ENCODE results near the gene RSRC1.
"Not testable (repeated sequence)": the region's sequence is repeated elsewhere in the genome, so short reads cannot be mapped to it uniquely, and the experiment has no call there.

RSRC1 gene

DNA sequence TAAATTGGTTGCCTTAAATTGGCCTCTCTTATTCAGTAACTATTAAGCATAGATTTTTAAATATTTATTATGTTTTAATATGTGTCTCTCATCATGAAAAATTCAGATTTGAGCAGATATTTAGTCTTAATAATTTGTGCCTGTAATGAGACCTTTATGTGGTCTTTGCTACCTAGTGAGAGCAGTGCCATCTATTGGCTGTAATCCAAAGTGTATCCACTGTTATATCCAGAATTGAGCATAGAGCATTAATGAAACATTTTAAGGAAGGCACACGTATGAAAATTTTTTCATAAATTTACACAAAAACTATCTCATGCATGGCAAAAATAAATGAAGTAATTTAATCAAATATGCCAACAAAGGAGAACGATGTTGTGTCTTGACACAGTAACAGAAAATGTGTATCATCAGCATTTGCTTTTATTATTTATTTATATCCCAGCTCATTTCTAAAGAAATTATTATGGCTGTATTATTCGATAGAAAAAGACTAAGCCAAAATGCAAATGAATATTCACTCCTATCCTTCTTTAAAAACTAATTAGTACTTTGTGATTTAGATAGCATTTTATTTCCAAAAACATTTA lies 203.5 kb downstream of the RSRC1 start:
- FAIRE-seq (peak; percentile 72), DNase-seq (ENCODE audit: low spot score) (peak; percentile 39)

- DNase-seq (ENCODE audit: low spot score) (no peak), FAIRE-seq (no peak)
Measured at GRCh38 chr3:158314426-158315357, 204.8 kb downstream of the RSRC1 start.

DNA sequence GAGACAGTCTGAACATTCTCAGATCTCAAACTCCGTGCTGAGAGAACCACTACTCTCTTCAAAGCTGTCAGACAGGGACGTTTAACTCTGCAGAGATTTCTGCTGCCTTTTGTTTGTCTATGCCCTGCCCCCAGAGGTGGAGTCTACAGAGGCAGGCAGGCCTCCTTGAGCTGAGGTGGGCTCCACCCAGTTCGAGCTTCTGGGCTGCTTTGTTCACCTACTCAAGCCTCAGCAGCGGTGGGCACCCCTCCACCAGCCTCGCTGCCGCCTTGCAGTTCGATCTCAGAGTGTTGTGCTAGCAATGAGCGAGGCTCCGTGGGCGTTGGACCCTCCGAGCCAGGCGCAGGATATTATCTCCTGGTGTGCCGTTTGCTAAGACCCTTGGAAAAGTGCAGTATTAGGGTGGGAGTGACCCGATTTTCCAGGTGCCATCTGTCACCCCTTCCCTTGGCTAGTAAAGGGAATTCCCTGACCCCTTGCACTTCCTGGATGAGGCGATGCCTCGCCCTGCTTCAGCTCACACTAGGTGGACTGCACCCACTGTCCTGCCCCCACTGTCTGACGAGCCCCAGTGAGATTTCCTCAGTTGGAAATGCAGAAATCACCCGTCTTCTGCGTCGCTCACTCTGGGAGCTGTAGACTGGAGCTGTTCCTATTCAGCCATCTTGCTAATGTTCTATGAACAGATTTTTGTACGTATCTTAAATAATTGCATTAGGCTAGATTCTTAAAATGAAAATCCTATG lies 220.0 kb downstream of the RSRC1 start:
- not testable (repeated sequence) for FAIRE-seq; DNase-seq (ENCODE audit: low spot score)

DNA sequence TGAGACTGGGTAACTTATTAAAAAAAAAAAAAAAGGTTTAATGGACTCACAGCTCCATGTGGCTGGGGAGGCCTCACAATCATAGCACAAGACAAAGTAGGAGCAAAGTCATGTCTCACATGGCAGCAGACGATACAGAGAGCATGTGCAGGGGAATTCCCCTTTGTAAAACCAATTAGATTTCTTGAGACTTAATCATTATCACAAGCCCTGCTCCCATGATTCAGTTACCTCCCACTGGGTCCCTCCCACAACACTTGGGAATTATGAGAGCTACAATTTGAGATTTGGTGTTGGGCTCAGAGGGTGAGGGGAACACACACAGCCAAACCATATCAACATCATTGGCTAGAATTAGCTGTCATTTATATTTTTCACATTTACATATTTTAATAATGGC lies 221.0 kb downstream of the RSRC1 start:
- DNase-seq (ENCODE audit: low spot score) (peak; percentile 40), FAIRE-seq (no peak)

- DNase-seq (ENCODE audit: low spot score) (no peak), FAIRE-seq (no peak)
Measured at GRCh38 chr3:158333736-158334135, 223.8 kb downstream of the RSRC1 start.

DNA sequence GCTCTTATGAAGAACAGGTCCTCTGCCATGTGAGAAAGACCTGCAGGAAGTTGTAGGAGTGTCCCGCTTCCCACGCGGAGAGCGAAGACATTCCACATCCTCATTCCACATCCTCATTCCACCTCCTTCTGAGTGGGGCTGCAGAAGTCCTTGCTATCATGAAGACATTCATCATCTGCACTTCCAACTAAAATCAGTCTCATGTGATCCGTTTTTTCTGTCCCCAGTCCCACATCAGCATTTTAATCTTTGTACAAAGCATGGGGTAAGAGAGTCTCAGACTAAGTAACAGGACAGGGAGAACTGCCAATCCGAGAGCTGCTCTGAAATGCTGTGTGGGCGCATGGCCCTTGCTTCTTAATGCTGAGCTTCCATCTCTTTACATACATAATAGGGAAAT lies 227.2 kb downstream of the RSRC1 start:
- FAIRE-seq: no peak
- DNase-seq (ENCODE audit: low spot score): no peak

- FAIRE-seq (no peak), DNase-seq (ENCODE audit: low spot score) (no peak)
Measured at GRCh38 chr3:158339638-158340037, 229.7 kb downstream of the RSRC1 start.

GRCh38 chr3:158340951-158341350 lies 231.1 kb downstream of the RSRC1 start:
- not testable (repeated sequence) for DNase-seq (ENCODE audit: low spot score); FAIRE-seq

- FAIRE-seq (peak; percentile 10), DNase-seq (ENCODE audit: low spot score) (no peak)
Measured at GRCh38 chr3:158347966-158348365, 238.1 kb downstream of the RSRC1 start.

DNA sequence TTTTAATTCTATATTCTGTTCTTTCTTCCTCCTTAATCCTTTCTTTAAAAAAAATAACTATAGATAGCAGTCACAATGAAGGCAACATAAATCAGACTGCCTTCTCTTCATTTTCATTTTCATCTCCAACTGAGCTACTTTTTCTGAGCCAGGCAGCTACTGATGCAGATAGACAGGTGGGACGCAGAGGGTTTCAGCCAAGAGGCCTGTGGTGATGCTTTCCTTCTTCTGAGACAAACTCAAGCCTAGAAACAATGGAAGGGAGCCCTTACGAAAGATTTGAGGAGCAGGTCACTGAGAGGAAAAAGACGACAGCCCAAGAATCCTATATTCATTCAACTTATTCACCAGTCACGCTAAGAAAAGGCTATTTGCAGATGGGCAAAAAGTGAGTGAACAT lies 241.1 kb downstream of the RSRC1 start:
- DNase-seq (ENCODE audit: low spot score) (no peak), FAIRE-seq (no peak)

- no peak for FAIRE-seq
- DNase-seq (ENCODE audit: low spot score): no peak
Measured at GRCh38 chr3:158352551-158352950, 242.7 kb downstream of the RSRC1 start.

DNA sequence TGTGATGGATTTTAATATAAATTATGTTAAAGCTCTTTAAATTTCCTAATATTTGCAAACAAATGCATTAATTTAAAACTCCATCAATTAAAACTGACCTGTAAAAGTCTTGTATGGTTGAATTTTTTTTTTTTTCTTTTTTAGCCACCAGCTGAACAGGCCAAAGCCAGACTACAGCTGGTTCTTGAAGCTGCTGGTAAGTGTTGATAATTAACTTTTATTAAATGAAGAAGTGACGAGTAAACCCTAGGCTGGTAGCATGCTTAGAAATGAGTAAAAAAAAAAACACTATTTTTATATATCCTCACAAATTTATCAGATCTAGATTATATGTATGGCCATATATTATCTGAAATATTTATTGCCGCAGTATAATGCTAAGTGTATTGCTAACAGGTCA lies 244.8 kb downstream of the RSRC1 start:
- DNase-seq (ENCODE audit: low spot score): no peak
- no peak for FAIRE-seq

- no peak for DNase-seq (ENCODE audit: low spot score)
- FAIRE-seq: peak; percentile 20
Measured at GRCh38 chr3:158355623-158356588, 246.0 kb downstream of the RSRC1 start.

GRCh38 chr3:158359339-158359738 lies 249.4 kb downstream of the RSRC1 start:
- no peak for FAIRE-seq
- no peak for DNase-seq (ENCODE audit: low spot score)

- DNase-seq (ENCODE audit: low spot score) (no peak), FAIRE-seq (no peak)
Measured at GRCh38 chr3:158360756-158361448, 251.0 kb downstream of the RSRC1 start.

DNA sequence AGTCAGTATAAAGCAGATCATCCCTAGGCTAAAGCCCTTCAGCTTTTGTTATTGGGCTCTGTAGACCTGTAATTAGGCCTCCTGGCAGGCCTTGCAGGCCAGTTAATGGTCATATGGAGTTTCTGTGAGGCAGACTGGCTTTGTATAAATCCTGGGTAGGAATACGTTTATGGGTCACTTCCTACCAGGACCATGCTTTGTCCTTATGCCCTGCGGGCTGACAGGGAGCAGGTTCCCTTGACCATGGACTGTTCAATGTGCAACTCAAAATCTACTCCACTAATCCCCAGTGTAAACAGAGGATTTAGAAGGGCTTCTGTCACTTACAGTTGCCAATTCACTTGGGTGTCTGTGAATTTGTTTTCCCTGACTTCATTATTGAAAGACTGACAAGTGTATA lies 258.4 kb downstream of the RSRC1 start:
- DNase-seq (ENCODE audit: low spot score) (no peak), FAIRE-seq (no peak)

GRCh38 chr3:158369279-158369678 lies 259.4 kb downstream of the RSRC1 start:
- DNase-seq (ENCODE audit: low spot score) (no peak), FAIRE-seq (no peak)

DNA sequence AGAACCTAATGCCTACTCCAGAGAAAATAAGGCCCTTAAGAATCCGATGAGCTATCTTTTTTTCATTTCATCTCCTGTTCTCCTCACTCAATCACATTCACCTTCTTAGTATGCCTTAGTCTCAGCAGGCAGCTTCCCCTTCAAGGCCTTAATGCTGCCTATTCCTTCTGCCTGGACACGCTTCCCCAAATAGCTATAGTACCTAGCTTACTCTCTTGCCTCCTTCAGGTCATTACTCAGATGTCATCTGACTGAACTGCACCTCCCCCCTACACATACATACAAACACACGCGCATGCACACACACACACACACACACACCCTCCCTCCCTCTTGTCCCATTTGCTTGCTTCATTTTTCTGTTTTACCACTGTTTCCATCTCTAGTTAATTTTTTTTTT lies 269.6 kb downstream of the RSRC1 start:
- FAIRE-seq (no peak), DNase-seq (ENCODE audit: low spot score) (no peak)

- no peak for FAIRE-seq
- no peak for DNase-seq (ENCODE audit: low spot score)
Measured at GRCh38 chr3:158381262-158381868, 271.5 kb downstream of the RSRC1 start.

DNA sequence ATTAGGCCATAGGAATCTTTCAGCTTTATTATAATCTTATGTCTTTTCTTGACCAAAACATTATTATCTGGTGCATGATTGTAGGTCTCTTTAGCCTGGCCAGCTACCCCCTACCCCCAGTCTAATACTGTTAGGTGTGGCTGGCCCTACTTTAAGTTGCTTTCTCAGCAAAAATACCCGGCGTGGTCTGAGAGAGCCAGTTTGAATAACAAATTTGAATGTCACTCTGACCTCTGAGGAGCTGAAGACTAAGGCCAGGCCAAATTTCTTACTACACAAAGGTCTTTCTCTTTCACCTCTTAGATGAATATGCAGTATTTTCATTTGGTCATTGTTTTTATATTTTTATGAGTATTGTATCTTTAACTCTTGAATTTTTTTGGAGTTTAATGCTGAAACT lies 272.6 kb downstream of the RSRC1 start:
- FAIRE-seq (no peak), DNase-seq (ENCODE audit: low spot score) (no peak)
